ENCODE data around the gene SHLD1.

DNA sequence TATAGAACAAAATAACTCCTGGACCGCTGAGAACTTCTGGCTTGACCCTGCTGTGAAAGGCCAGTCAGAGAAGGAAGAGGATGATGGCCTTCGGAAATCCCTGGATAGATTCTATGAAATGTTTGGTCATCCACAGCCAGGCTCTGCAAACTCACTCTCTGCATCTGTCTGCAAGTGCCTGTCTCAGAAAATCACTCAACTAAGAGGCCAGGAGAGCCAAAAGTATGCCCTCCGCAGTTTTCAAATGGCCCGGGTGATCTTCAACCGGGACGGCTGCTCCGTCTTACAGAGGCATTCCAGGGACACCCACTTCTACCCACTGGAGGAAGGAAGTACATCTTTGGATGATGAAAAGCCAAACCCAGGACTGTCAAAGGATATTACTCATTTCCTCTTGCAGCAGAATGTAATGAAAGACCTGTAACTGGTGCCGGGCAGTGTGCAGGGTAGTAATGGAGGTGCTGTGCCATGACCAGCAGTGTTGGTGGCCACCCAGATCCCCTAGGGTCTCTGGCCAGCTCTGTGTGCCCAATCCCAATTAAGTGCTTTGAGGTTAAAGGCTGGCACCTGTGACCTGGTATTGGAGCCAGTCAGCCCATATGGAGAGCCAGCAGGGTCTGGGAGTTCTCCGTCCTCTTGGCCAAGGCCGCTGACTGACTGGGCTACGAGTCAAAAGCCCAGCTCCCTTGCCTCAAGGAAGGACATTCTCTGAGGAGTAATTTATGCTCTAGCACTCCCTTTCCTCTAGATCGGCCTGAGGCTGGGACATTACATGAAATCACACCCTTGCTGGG, 113.0 kb downstream of the SHLD1 start:
- TF ChIP-seq, protein P1, sequence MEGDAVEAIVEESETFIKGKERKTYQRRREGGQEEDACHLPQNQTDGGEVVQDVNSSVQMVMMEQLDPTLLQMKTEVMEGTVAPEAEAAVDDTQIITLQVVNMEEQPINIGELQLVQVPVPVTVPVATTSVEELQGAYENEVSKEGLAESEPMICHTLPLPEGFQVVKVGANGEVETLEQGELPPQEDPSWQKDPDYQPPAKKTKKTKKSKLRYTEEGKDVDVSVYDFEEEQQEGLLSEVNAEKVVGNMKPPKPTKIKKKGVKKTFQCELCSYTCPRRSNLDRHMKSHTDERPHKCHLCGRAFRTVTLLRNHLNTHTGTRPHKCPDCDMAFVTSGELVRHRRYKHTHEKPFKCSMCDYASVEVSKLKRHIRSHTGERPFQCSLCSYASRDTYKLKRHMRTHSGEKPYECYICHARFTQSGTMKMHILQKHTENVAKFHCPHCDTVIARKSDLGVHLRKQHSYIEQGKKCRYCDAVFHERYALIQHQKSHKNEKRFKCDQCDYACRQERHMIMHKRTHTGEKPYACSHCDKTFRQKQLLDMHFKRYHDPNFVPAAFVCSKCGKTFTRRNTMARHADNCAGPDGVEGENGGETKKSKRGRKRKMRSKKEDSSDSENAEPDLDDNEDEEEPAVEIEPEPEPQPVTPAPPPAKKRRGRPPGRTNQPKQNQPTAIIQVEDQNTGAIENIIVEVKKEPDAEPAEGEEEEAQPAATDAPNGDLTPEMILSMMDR (IDR thresholded peaks at IDR 0.05; ENCODE audit: low read length) = no peak
- TF ChIP-seq EZH2phosphoT487 (IDR thresholded peaks at IDR 0.05; ENCODE audit: low read length) = no peak
- TF ChIP-seq EZH2 (optimal IDR thresholded peaks at IDR 0.05; ENCODE audit: low read depth, low read length) = no peak

Data from MM.1S (cell line).